HEK293 (cell line): ENCODE results near the gene DHRS7.

ENCODE experiments used
- CTCF ChIA-PET: fragments of 350-600 bp; formaldehyde crosslinking; extraction: SDS; loops from one replicate; lab custom pipeline; 2021; ENCODE audit warnings: antibody characterized with exemption; lab: Yijun Ruan, JAX
- POLR2A ChIA-PET: fragments of 300-600 bp; formaldehyde crosslinking; extraction: SDS; loops from one replicate; lab custom pipeline; 2020; ENCODE audit warnings: antibody characterized with exemption, inconsistent platforms; lab: Yijun Ruan, JAX
- H3K27ac ChIP-seq: fragments of 200-500 bp; sonication (Bioruptor generic); 2 replicates; pipeline ENCODE4 v1.5.1; 2014; ENCODE audit warnings: low read depth, low read length, control low read depth, inconsistent platforms; ENCODE audit errors: extremely low read depth
- H3K36me3 ChIP-seq, 2 experiments: fragments of 200-500 bp in 1 of 2; sonication (Bioruptor generic) in 1 of 2; 1 replicate in 1 of 2; 2 replicates in 1 of 2; pipeline ENCODE4 v1.5.1; 2014 to 2017; ENCODE audit warnings: inconsistent platforms in 2 of 2, low read length in 2 of 2; ENCODE audit not compliant: control insufficient read depth in 2 of 2, insufficient read depth in 1 of 2
- H3K4me1 ChIP-seq: fragments of 200-500 bp; sonication (Bioruptor generic); 2 replicates; pipeline ENCODE4 v1.5.1; 2014; ENCODE audit warnings: mild to moderate bottlenecking, low read length, inconsistent platforms; ENCODE audit not compliant: control insufficient read depth, insufficient read depth
- H3K4me3 ChIP-seq: 2 replicates; pipeline ENCODE4 v1.5.1; 2011; ENCODE audit warnings: low read depth, mild to moderate bottlenecking, control low read depth, low read length, moderate library complexity
- H3K9me3 ChIP-seq: fragments of 200-500 bp; sonication (Bioruptor generic); 2 replicates; pipeline ENCODE4 v1.5.1; 2014; ENCODE audit warnings: low read depth, low read length, inconsistent platforms; ENCODE audit not compliant: control insufficient read depth, insufficient read depth
- RBAK ChIP-seq: fragments of 450-650 bp; formaldehyde crosslinking; IDR thresholded peaks from 2 replicates; pipeline ENCODE4 v1.5.1; 2016; ENCODE audit warnings: missing biosample characterization, missing genetic modification characterization
- SCRT1 ChIP-seq: fragments of 450-650 bp; formaldehyde crosslinking; IDR thresholded peaks from 2 replicates; pipeline ENCODE4 v1.5.1; 2016; ENCODE audit warnings: missing biosample characterization, missing genetic modification characterization, borderline replicate concordance
- SCRT2 ChIP-seq: fragments of 450-650 bp; formaldehyde crosslinking; IDR thresholded peaks from 2 replicates; pipeline ENCODE4 v1.5.1; 2016; ENCODE audit warnings: missing biosample characterization, missing genetic modification characterization
- YY1 ChIP-seq: fragments of 450-650 bp; formaldehyde crosslinking; IDR thresholded peaks from 2 replicates; pipeline ENCODE4 v1.5.1; 2018; ENCODE audit warnings: missing biosample characterization, missing genetic modification characterization
- ZNF10 ChIP-seq: fragments of 450-650 bp; formaldehyde crosslinking; IDR thresholded peaks from 2 replicates; pipeline ENCODE4 v1.5.1; 2017; ENCODE audit warnings: missing biosample characterization, missing genetic modification characterization
- ZNF112 ChIP-seq: fragments of 450-650 bp; formaldehyde crosslinking; IDR thresholded peaks from 2 replicates; pipeline ENCODE4 v1.5.0; 2017; ENCODE audit warnings: missing biosample characterization, missing genetic modification characterization
- ZNF23 ChIP-seq: fragments of 450-650 bp; formaldehyde crosslinking; IDR thresholded peaks from 2 replicates; pipeline ENCODE4 v1.5.1; 2016; ENCODE audit warnings: missing biosample characterization, missing genetic modification characterization, borderline replicate concordance
- ZNF292 ChIP-seq: fragments of 450-650 bp; formaldehyde crosslinking; IDR thresholded peaks from 2 replicates; pipeline ENCODE4 v1.5.1; 2016; ENCODE audit warnings: low read depth, missing biosample characterization, missing genetic modification characterization, borderline replicate concordance
- ZNF324 ChIP-seq: fragments of 450-650 bp; formaldehyde crosslinking; IDR thresholded peaks from 2 replicates; pipeline ENCODE4 v1.5.1; 2016; ENCODE audit warnings: missing biosample characterization, missing genetic modification characterization
- ZNF521 ChIP-seq: fragments of 450-650 bp; formaldehyde crosslinking; IDR thresholded peaks from 2 replicates; pipeline ENCODE4 v1.5.1; 2017; ENCODE audit warnings: missing biosample characterization, mild to moderate bottlenecking, missing genetic modification characterization
- ZNF549 ChIP-seq: fragments of 450-650 bp; IDR thresholded peaks from 2 replicates; pipeline ENCODE4 v1.5.1; 2018; ENCODE audit warnings: missing biosample characterization, missing genetic modification characterization, mild to moderate bottlenecking, inconsistent platforms, moderate library complexity
- ZNF670 ChIP-seq: fragments of 450-650 bp; formaldehyde crosslinking; IDR thresholded peaks from 2 replicates; pipeline ENCODE4 v1.5.1; 2016; ENCODE audit warnings: missing biosample characterization, missing genetic modification characterization, low read depth
- TF ChIP-seq, protein P1 (sequence below): fragments of 450-650 bp; formaldehyde crosslinking; IDR thresholded peaks from 2 replicates; pipeline ENCODE4 v1.5.1; 2017; ENCODE audit warnings: missing biosample characterization, missing genetic modification characterization
- TF ChIP-seq, protein P2 (sequence below): fragments of 450-650 bp; formaldehyde crosslinking; optimal IDR thresholded peaks from 2 replicates; pipeline ENCODE3; 2016; ENCODE audit warnings: missing biosample characterization, mild to moderate bottlenecking, missing genetic modification characterization
- TF ChIP-seq, protein P3 (sequence below): fragments of 450-650 bp; formaldehyde crosslinking; IDR thresholded peaks from 2 replicates; pipeline ENCODE4 v1.5.1; 2016; ENCODE audit warnings: missing biosample characterization, missing genetic modification characterization

The DHRS7 gene

GRCh38 chr14:60211153-60211552 is 46.0 kb upstream of the DHRS7 start (continued):
- TF ChIP-seq, protein P1, sequence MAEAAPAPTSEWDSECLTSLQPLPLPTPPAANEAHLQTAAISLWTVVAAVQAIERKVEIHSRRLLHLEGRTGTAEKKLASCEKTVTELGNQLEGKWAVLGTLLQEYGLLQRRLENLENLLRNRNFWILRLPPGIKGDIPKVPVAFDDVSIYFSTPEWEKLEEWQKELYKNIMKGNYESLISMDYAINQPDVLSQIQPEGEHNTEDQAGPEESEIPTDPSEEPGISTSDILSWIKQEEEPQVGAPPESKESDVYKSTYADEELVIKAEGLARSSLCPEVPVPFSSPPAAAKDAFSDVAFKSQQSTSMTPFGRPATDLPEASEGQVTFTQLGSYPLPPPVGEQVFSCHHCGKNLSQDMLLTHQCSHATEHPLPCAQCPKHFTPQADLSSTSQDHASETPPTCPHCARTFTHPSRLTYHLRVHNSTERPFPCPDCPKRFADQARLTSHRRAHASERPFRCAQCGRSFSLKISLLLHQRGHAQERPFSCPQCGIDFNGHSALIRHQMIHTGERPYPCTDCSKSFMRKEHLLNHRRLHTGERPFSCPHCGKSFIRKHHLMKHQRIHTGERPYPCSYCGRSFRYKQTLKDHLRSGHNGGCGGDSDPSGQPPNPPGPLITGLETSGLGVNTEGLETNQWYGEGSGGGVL, result no peak
- no peak for TF ChIP-seq ZNF23 (tag by site-specific recombination)

- Histone ChIP-seq H3K9me3 (no peaks in the 10 kb centered on the region), H3K36me3 (no peaks in the 10 kb centered on the region), H3K4me1 (no peaks in the 10 kb centered on the region), H3K27ac (no peak overlapping the region), H3K4me3 (no peak overlapping the region)
- POLR2A ChIA-PET, result interaction anchor here (0.6 kb wide), 1 partner anchor 224 kb away, joined by 5 read pairs; no protein-coding TSS in a partner anchor
- TF ChIP-seq SCRT1 (tag by site-specific recombination) (peak; percentile 65), YY1 (no peak), SCRT2 (tag by site-specific recombination) (peak; percentile 86)
- TF ChIP-seq, protein P2, sequence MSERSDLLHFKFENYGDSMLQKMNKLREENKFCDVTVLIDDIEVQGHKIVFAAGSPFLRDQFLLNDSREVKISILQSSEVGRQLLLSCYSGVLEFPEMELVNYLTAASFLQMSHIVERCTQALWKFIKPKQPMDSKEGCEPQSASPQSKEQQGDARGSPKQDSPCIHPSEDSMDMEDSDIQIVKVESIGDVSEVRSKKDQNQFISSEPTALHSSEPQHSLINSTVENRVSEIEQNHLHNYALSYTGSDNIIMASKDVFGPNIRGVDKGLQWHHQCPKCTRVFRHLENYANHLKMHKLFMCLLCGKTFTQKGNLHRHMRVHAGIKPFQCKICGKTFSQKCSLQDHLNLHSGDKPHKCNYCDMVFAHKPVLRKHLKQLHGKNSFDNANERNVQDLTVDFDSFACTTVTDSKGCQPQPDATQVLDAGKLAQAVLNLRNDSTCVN (tag by site-specific recombination), result no peak
- CTCF ChIA-PET, result interaction anchor here (0.6 to 0.9 kb wide), 2 partner anchors 13 to 28 kb away, joined by 3 read pairs; no protein-coding TSS in a partner anchor
Measured at GRCh38 chr14:60210703-60211102, 45.5 kb upstream of the DHRS7 start.

GRCh38 chr14:60206837-60207533 is 41.8 kb upstream of the DHRS7 start:
- no peak overlapping the region for H3K27ac ChIP-seq
- H3K36me3 ChIP-seq, result no peaks in the 10 kb centered on the region
- POLR2A ChIA-PET, result no interaction called here
- CTCF ChIA-PET, result interaction anchor here (0.6 kb wide), 1 partner anchor 242 kb away, joined by 3 read pairs; no protein-coding TSS in a partner anchor
- TF ChIP-seq ZNF324 (tag by site-specific recombination), result no peak
- no peak for TF ChIP-seq ZNF10
- TF ChIP-seq, protein P3, sequence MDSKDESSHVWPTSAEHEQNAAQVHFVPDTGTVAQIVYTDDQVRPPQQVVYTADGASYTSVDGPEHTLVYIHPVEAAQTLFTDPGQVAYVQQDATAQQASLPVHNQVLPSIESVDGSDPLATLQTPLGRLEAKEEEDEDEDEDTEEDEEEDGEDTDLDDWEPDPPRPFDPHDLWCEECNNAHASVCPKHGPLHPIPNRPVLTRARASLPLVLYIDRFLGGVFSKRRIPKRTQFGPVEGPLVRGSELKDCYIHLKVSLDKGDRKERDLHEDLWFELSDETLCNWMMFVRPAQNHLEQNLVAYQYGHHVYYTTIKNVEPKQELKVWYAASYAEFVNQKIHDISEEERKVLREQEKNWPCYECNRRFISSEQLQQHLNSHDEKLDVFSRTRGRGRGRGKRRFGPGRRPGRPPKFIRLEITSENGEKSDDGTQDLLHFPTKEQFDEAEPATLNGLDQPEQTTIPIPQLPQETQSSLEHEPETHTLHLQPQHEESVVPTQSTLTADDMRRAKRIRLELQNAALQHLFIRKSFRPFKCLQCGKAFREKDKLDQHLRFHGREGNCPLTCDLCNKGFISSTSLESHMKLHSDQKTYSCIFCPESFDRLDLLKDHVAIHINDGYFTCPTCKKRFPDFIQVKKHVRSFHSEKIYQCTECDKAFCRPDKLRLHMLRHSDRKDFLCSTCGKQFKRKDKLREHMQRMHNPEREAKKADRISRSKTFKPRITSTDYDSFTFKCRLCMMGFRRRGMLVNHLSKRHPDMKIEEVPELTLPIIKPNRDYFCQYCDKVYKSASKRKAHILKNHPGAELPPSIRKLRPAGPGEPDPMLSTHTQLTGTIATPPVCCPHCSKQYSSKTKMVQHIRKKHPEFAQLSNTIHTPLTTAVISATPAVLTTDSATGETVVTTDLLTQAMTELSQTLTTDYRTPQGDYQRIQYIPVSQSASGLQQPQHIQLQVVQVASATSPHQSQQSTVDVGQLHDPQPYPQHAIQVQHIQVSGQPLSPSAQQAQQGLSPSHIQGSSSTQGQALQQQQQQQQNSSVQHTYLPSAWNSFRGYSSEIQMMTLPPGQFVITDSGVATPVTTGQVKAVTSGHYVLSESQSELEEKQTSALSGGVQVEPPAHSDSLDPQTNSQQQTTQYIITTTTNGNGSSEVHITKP (tag by site-specific recombination), result no peak
- TF ChIP-seq ZNF292 (tag by site-specific recombination), result no peak
- no peak for TF ChIP-seq ZNF549
- TF ChIP-seq ZNF112 (tag by site-specific recombination), result no peak
- no peak for TF ChIP-seq ZNF521 (tag by site-specific recombination)
- TF ChIP-seq ZNF670 (tag by site-specific recombination), result no peak
- no peak for TF ChIP-seq RBAK (tag by site-specific recombination)
- H3K9me3 ChIP-seq, result no peaks in the 10 kb centered on the region
- H3K4me1 ChIP-seq, result no peaks in the 10 kb centered on the region
- H3K4me3 ChIP-seq, result no peak overlapping the region
